Testis (tissue), 2 donors: ENCODE measurements around the gene PAIP2B.

Experiments
- POLR2A ChIP-seq: fragments of 450-650 bp; IDR thresholded peaks from one replicate; pipeline ENCODE4 v1.6.1; 2017; ENCODE audit warnings: antibody characterized with exemption, mild to moderate bottlenecking, moderate library complexity
- TF ChIP-seq, protein P1 (sequence below), 3 experiments: fragments of 450-650 bp in 2 of 3; fragments of 200-600 bp in 1 of 3; sonication (generic) in 1 of 3; IDR thresholded peaks; one replicate each; pipeline ENCODE4 v1.5.1; 2016 to 2019; ENCODE audit warnings: antibody characterized with exemption in 3 of 3, mild to moderate bottlenecking in 2 of 3, moderate library complexity in 1 of 3

GRCh38 chr2:71238089-71238488 is 11.2 kb upstream of the PAIP2B start:
- TF ChIP-seq POLR2A: no peak
- TF ChIP-seq, protein P1, sequence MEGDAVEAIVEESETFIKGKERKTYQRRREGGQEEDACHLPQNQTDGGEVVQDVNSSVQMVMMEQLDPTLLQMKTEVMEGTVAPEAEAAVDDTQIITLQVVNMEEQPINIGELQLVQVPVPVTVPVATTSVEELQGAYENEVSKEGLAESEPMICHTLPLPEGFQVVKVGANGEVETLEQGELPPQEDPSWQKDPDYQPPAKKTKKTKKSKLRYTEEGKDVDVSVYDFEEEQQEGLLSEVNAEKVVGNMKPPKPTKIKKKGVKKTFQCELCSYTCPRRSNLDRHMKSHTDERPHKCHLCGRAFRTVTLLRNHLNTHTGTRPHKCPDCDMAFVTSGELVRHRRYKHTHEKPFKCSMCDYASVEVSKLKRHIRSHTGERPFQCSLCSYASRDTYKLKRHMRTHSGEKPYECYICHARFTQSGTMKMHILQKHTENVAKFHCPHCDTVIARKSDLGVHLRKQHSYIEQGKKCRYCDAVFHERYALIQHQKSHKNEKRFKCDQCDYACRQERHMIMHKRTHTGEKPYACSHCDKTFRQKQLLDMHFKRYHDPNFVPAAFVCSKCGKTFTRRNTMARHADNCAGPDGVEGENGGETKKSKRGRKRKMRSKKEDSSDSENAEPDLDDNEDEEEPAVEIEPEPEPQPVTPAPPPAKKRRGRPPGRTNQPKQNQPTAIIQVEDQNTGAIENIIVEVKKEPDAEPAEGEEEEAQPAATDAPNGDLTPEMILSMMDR (IDR thresholded peaks at IDR 0.05): no peak
